ENCODE data around the gene ZNF184. TPM values are rescaled to one million over a fixed set of nuclear protein-coding genes. Genes with fewer than 3 reads are reported as not detected.

The ZNF184 gene
- total RNA-seq, 1 donor from 2014 or later = 6.0 TPM

- H3K36me3 ChIP-seq (ENCODE audit: control insufficient read depth, insufficient read depth, low read length) = no peaks in the 10 kb centered on the region
- H3K27me3 ChIP-seq (ENCODE audit: control insufficient read depth, insufficient read depth, low read length) = peaks cover 5% of the 10 kb centered on the region
- no peak for DNase-seq (ENCODE audit: low read depth)
- TF ChIP-seq CTCF (IDR thresholded peaks at IDR 0.05; ENCODE audit: insufficient read depth, low read length, poor library complexity, severe bottlenecking) = no peak
- H3K4me3 ChIP-seq (ENCODE audit: low read depth, low read length) = no peak overlapping the region
Measured at GRCh38 chr6:27501187-27501586, 28.3 kb upstream of the ZNF184 start.

GRCh38 chr6:27500177-27500576 lies 27.3 kb upstream of the ZNF184 start:
- DNase-seq (ENCODE audit: low read depth) = no peak
- Histone ChIP-seq H3K27me3 (ENCODE audit: control insufficient read depth, insufficient read depth, low read length) (peaks cover 5% of the 10 kb centered on the region), H3K4me3 (ENCODE audit: low read depth, low read length) (no peak overlapping the region), H3K36me3 (ENCODE audit: control insufficient read depth, insufficient read depth, low read length) (no peaks in the 10 kb centered on the region)
- TF ChIP-seq CTCF (IDR thresholded peaks at IDR 0.05; ENCODE audit: insufficient read depth, low read length, poor library complexity, severe bottlenecking) = no peak

- Histone ChIP-seq H3K36me3 (ENCODE audit: control insufficient read depth, insufficient read depth, low read length) (no peaks in the 10 kb centered on the region), H3K4me3 (ENCODE audit: low read depth, low read length) (peak overlapping the region; percentile 53), H3K27me3 (ENCODE audit: control insufficient read depth, insufficient read depth, low read length) (peaks cover 5% of the 10 kb centered on the region)
- no peak for TF ChIP-seq CTCF (IDR thresholded peaks at IDR 0.05; ENCODE audit: insufficient read depth, low read length, poor library complexity, severe bottlenecking)
- DNase-seq (ENCODE audit: low read depth) = no peak
Measured at GRCh38 chr6:27495386-27496135, 22.7 kb upstream of the ZNF184 start.

- DNase-seq (ENCODE audit: low read depth) = no peak
- H3K27me3 ChIP-seq (ENCODE audit: control insufficient read depth, insufficient read depth, low read length) = peaks cover 2% of the 10 kb centered on the region
- H3K4me3 ChIP-seq (ENCODE audit: low read depth, low read length) = peak overlapping the region; percentile 53
- H3K36me3 ChIP-seq (ENCODE audit: control insufficient read depth, insufficient read depth, low read length) = no peaks in the 10 kb centered on the region
- TF ChIP-seq CTCF (IDR thresholded peaks at IDR 0.05; ENCODE audit: insufficient read depth, low read length, poor library complexity, severe bottlenecking) = no peak
Measured at GRCh38 chr6:27494987-27495385, 22.1 kb upstream of the ZNF184 start.

GRCh38 chr6:27494103-27494502 lies 21.2 kb upstream of the ZNF184 start:
- TF ChIP-seq CTCF (IDR thresholded peaks at IDR 0.05; ENCODE audit: insufficient read depth, low read length, poor library complexity, severe bottlenecking) = no peak
- Histone ChIP-seq H3K27me3 (ENCODE audit: control insufficient read depth, insufficient read depth, low read length) (peaks cover 2% of the 10 kb centered on the region), H3K4me3 (ENCODE audit: low read depth, low read length) (no peak overlapping the region), H3K36me3 (ENCODE audit: control insufficient read depth, insufficient read depth, low read length) (no peaks in the 10 kb centered on the region)
- DNase-seq (ENCODE audit: low read depth) = no peak

Data from kidney epithelial cell (primary cell).